HepG2 (cell line): ENCODE measurements around the gene GPR37. TPM values are rescaled to one million over a fixed set of nuclear protein-coding genes. Genes with fewer than 3 reads are reported as not detected.

Experiments used
- ATAC-seq: fragments of 200-7000 bp; cut with Tn5 transposase; 3 replicates; pipeline ENCODE4 v1.9.1; 2020; ENCODE audit warnings: mild to moderate bottlenecking, moderate library complexity
- BruUV-seq: library from RNA; stranded (reverse); fragments of 400-500 nt; replicated peaks from 2 replicates; lab custom pipeline; 2021; lab: Mats Ljungman, UMichigan
- CTCF ChIA-PET: fragments of 300-600 bp; formaldehyde crosslinking; extraction: SDS; loops from one replicate; lab custom pipeline; 2021; ENCODE audit warnings: low total read pairs, inconsistent platforms, low intra/inter-chr PET ratio; lab: Yijun Ruan, JAX
- POLR2A ChIA-PET: fragments of 350-600 bp; sonication (Branson Sonifier 250); formaldehyde crosslinking; loops from one replicate; lab custom pipeline; 2020; ENCODE audit warnings: antibody characterized with exemption, inconsistent platforms; lab: Yijun Ruan, JAX
- DNase-seq: peaks from one replicate; pipeline ENCODE4 v3.0.0-alpha.2; 2015; ENCODE audit warnings: low spot score
- FAIRE-seq: peaks from 3 replicates; lab custom pipeline; 2011; peaks lifted over from hg19 to GRCh38; lab: Jason Lieb, UNC
- H2AFZ ChIP-seq: one replicate; pipeline ENCODE4 v1.6.1; 2011; ENCODE audit warnings: low read length, inconsistent platforms
- H3K27ac ChIP-seq: fragments of 300-600 bp; 3 replicates; pipeline ENCODE4 v1.8.0; 2011; ENCODE audit warnings: mixed run types, mild to moderate bottlenecking, mixed read lengths, low read length, inconsistent platforms; ENCODE audit not compliant: insufficient read depth; ENCODE audit errors: extremely low read length
- H3K27me3 ChIP-seq, 2 experiments: fragments of 200-600 bp in 1 of 2; 2 replicates in 1 of 2; 3 replicates in 1 of 2; pipeline versions ENCODE4 v1.6.0 to v1.8.0; 2011; ENCODE audit warnings: low read length in 2 of 2, mild to moderate bottlenecking in 2 of 2, moderate library complexity in 2 of 2, inconsistent platforms in 1 of 2; ENCODE audit not compliant: insufficient read depth in 2 of 2, control insufficient read depth in 1 of 2
- H3K36me3 ChIP-seq, 2 experiments: fragments of 200-600 bp in 1 of 2; replicated peaks in 1 of 2; 2 replicates in 1 of 2; 3 replicates in 1 of 2; pipeline versions ENCODE4 v1.5.1 to v1.8.0; 2011; ENCODE audit warnings: low read length in 2 of 2, inconsistent platforms in 1 of 2; ENCODE audit not compliant: insufficient read depth in 2 of 2, control insufficient read depth in 1 of 2
- H3K4me1 ChIP-seq: 2 replicates; pipeline ENCODE4 v1.5.1; 2012; ENCODE audit warnings: low read length, inconsistent platforms; ENCODE audit not compliant: insufficient read depth
- H3K4me2 ChIP-seq: 2 replicates; pipeline ENCODE4 v1.6.0; 2011; ENCODE audit warnings: low read depth, low read length, inconsistent platforms
- H3K4me3 ChIP-seq, 3 experiments: fragments of 200-600 bp in 1 of 3; sonication (generic), shearing (Covaris generic) in 1 of 3; replicated peaks in 1 of 3; 2 replicates each; pipeline ENCODE4 v1.5.1; 2011 to 2016; ENCODE audit warnings: low read length in 3 of 3, inconsistent platforms in 2 of 3, low read depth in 2 of 3, mild to moderate bottlenecking in 2 of 3, control low read depth in 1 of 3, mixed read lengths in 1 of 3; ENCODE audit not compliant: insufficient read depth in 1 of 3
- H3K79me2 ChIP-seq: one replicate; pipeline ENCODE4 v1.6.1; 2011; ENCODE audit warnings: low read length, inconsistent platforms; ENCODE audit not compliant: insufficient read depth
- H3K9ac ChIP-seq: 2 replicates; pipeline ENCODE4 v1.6.0; 2011; ENCODE audit warnings: mild to moderate bottlenecking, low read depth, low read length, inconsistent platforms; ENCODE audit not compliant: insufficient read depth
- H3K9me3 ChIP-seq: 2 replicates; pipeline ENCODE4 v1.5.1; 2012; ENCODE audit warnings: mild to moderate bottlenecking, low read length
- H4K20me1 ChIP-seq: 2 replicates; pipeline ENCODE4 v1.6.0; 2011; ENCODE audit warnings: inconsistent platforms, mild to moderate bottlenecking, low read length, moderate library complexity; ENCODE audit not compliant: insufficient read depth
- FOSL1 ChIP-seq: sonication (generic); formaldehyde crosslinking; IDR thresholded peaks from 2 replicates; pipeline ENCODE4 v1.9.0; 2021; ENCODE audit warnings: missing genetic modification reagents, borderline replicate concordance
- GABPA ChIP-seq, 2 experiments: IDR thresholded peaks; 2 replicates each; pipeline ENCODE4 v1.6.1; 2011 to 2016; ENCODE audit warnings: low read depth in 2 of 2, low read length in 1 of 2, missing biosample characterization in 1 of 2, missing genetic modification characterization in 1 of 2
- HCFC1 ChIP-seq: fragments of 150-350 bp; IDR thresholded peaks from 2 replicates; pipeline ENCODE4 v1.6.1; 2014; ENCODE audit warnings: low read depth, low read length
- KDM5A ChIP-seq: fragments of 200-600 bp; sonication (generic); IDR thresholded peaks from 2 replicates; pipeline ENCODE4 v1.7.0; 2018; ENCODE audit warnings: antibody characterized with exemption, mild to moderate bottlenecking, low read length, borderline replicate concordance
- MED13 ChIP-seq: sonication (generic); formaldehyde crosslinking; IDR thresholded peaks from 2 replicates; pipeline ENCODE4 v1.5.0; 2020; ENCODE audit warnings: missing genetic modification reagents
- MIER3 ChIP-seq: IDR thresholded peaks from 2 replicates; pipeline ENCODE4 v1.6.1; 2016; ENCODE audit warnings: missing compliant biosample characterization, borderline replicate concordance
- NFKBIZ ChIP-seq: IDR thresholded peaks from 2 replicates; pipeline ENCODE4 v1.6.1; 2018; ENCODE audit warnings: missing genetic modification reagents, missing compliant biosample characterization
- NFRKB ChIP-seq: fragments of 450-650 bp; IDR thresholded peaks from 2 replicates; pipeline ENCODE4 v1.6.1; 2017
- PCBP1 ChIP-seq: fragments of 200-400 bp; formaldehyde crosslinking; IDR thresholded peaks from 2 replicates; pipeline ENCODE4 v1.6.1; 2017; ENCODE audit warnings: mild to moderate bottlenecking, low read depth, low read length, borderline replicate concordance
- REXO4 ChIP-seq: sonication (generic); formaldehyde crosslinking; IDR thresholded peaks from 2 replicates; pipeline ENCODE4 v1.8.0; 2022; ENCODE audit warnings: missing genetic modification reagents, mild to moderate bottlenecking, borderline replicate concordance
- RFX1 ChIP-seq: fragments of 450-650 bp; IDR thresholded peaks from 2 replicates; pipeline ENCODE4 v1.6.1; 2017
- RFXANK ChIP-seq: IDR thresholded peaks from 2 replicates; pipeline ENCODE4 v1.6.1; 2016
- TCF7L2 ChIP-seq: IDR thresholded peaks from 2 replicates; pipeline ENCODE4 v1.6.1; 2011; ENCODE audit warnings: mild to moderate bottlenecking, low read depth, low read length, moderate library complexity
- ZNF329 ChIP-seq: sonication (generic); formaldehyde crosslinking; IDR thresholded peaks from 2 replicates; pipeline ENCODE4 v1.9.0; 2021; ENCODE audit warnings: low read depth, mild to moderate bottlenecking, missing genetic modification reagents
- ZNF782 ChIP-seq: sonication (generic); formaldehyde crosslinking; IDR thresholded peaks from 2 replicates; pipeline ENCODE4 v1.4.0; 2020; ENCODE audit warnings: missing genetic modification reagents, mild to moderate bottlenecking, borderline replicate concordance
- ZSCAN31 ChIP-seq: sonication (generic); formaldehyde crosslinking; IDR thresholded peaks from 2 replicates; pipeline ENCODE4 v1.5.0; 2020; ENCODE audit warnings: low read depth, mild to moderate bottlenecking, missing genetic modification reagents
- WGBS: methylation state at CpG from one replicate; pipeline ENCODE4 v1.1.6; 2017; ENCODE audit warnings: low lambda C conversion rate; 5-methylcytosine and 5-hydroxymethylcytosine counted together
- in situ Hi-C: cut with HindIII; loops from 2 replicates; pipeline ENCODE4 v1.10.0; 2017; ENCODE audit warnings: low pct_unique_long_range_greater_than_20kb; ENCODE audit not compliant: extremely low pct_ligation_motif_present
- intact Hi-C: fragments of 100-400 bp; cut with micrococcal nuclease; formaldehyde crosslinking; loops from one replicate; pipeline ENCODE4 v1.10.0; 2022; ENCODE audit not compliant: unreplicated experiment
- polyA plus RNA-seq, 8 experiments: library from polyadenylated mRNA; depleted of rRNA in 3 of 8; stranded (reverse) in 7 of 8; unstranded in 1 of 8; fragments of >200 nt; fragmentation: Illumina TruSeq in 4 of 8; extraction: Trizol in 4 of 8; gene quantifications; 2 replicates each; pipeline versions ENCODE4 v1.2.1 to v1.2.3, GENCODE V29; 2011 to 2016; ENCODE audit warnings: low read depth in 4 of 8, missing spikeins in 1 of 8, mixed read lengths in 1 of 8; ENCODE audit not compliant: insufficient read depth in 1 of 8
- total RNA-seq, 5 experiments: library from RNA; depleted of rRNA; stranded (reverse); fragments of >200 nt; fragmentation: Illumina TruSeq; extraction: Trizol; gene quantifications; 2 replicates each; pipeline ENCODE4 v1.2.3, GENCODE V29; 2016; ENCODE audit warnings: low read depth in 1 of 5

Gene GPR37
- total and polyA plus RNA-seq, 2 of the 13 experiments (the other 11 are each of a cell fraction or from before 2014, with no cell fraction given), result not detected

GRCh38 chr7:124773938-124774337 lies 8.3 kb upstream of the GPR37 start:
- intact Hi-C loops, result no loop called here
- Histone ChIP-seq H3K4me1 (peaks cover 30% of the 10 kb centered on the region), H3K27me3 (no peaks in the 10 kb centered on the region)
- FAIRE-seq (no peak), DNase-seq (no peak)
- WGBS, result 45% methylated on average over 4 of the region's 4 CpGs
- in situ Hi-C loops, result no loop called here
- TF ChIP-seq RFX1 (no peak), GABPA (IDR thresholded peaks at IDR 0.05; ENCODE audit: low read depth, low read length) (no peak), GABPA (CRISPR knock-in tag; IDR thresholded peaks at IDR 0.05; ENCODE audit: low read depth) (no peak), ZNF329 (CRISPR knock-in tag) (no peak), MED13 (CRISPR knock-in tag) (no peak), ZSCAN31 (no peak), TCF7L2 (no peak), PCBP1 (no peak), ZNF782 (CRISPR knock-in tag) (no peak), NFRKB (no peak), HCFC1 (no peak), KDM5A (no peak), MIER3 (CRISPR knock-in tag) (no peak), NFKBIZ (CRISPR knock-in tag) (no peak), REXO4 (CRISPR knock-in tag) (no peak), FOSL1 (no peak), RFXANK (CRISPR knock-in tag) (no peak)
- TF ChIP-seq, all 625 proteins: peak for 0
- Histone ChIP-seq H2AFZ (no peak overlapping the region), H3K4me3 (no peak overlapping the region), H3K9me3 (no peaks in the 10 kb centered on the region), H3K4me2 (no peak overlapping the region), H3K79me2 (no peaks in the 10 kb centered on the region), H3K9ac (no peak overlapping the region), H3K27ac (no peak overlapping the region), H4K20me1 (no peaks in the 10 kb centered on the region), H3K36me3 (no peaks in the 10 kb centered on the region)
- BruUV-seq, result no TSS peak
- ATAC-seq, result no peak
- POLR2A ChIA-PET, result no interaction called here
- CTCF ChIA-PET, result no interaction called here
